Endodermal cell (in vitro differentiated cells): Measurements from ENCODE around the gene QSER1. TPM values are rescaled to one million over a fixed set of nuclear protein-coding genes. Genes with fewer than 3 reads are reported as not detected.

ENCODE experiments used
- DNase-seq: peaks from one replicate; pipeline ENCODE4 v3.0.0-alpha.2; 2017
- H3K27ac ChIP-seq: 2 replicates; pipeline ENCODE4 v1.5.1; 2013; ENCODE audit warnings: mild to moderate bottlenecking, low read depth, low read length, moderate library complexity
- H3K27me3 ChIP-seq: 2 replicates; pipeline ENCODE4 v1.6.1; 2013; ENCODE audit warnings: mild to moderate bottlenecking, low read length, moderate library complexity; ENCODE audit not compliant: insufficient read depth, control insufficient read depth, poor library complexity, severe bottlenecking
- H3K36me3 ChIP-seq: 2 replicates; pipeline ENCODE4 v1.7.0; 2013; ENCODE audit warnings: mild to moderate bottlenecking, low read length, moderate library complexity; ENCODE audit not compliant: control insufficient read depth, insufficient read depth
- H3K4me1 ChIP-seq: one replicate; pipeline ENCODE4 v1.7.0; 2013; ENCODE audit warnings: low read length; ENCODE audit not compliant: control insufficient read depth, insufficient read depth
- H3K4me3 ChIP-seq: 2 replicates; pipeline ENCODE4 v1.5.1; 2013; ENCODE audit warnings: mild to moderate bottlenecking, low read length, moderate library complexity
- H3K9ac ChIP-seq: 2 replicates; pipeline ENCODE4 v1.6.1; 2013; ENCODE audit warnings: mild to moderate bottlenecking, low read length, moderate library complexity; ENCODE audit not compliant: poor library complexity, severe bottlenecking; ENCODE audit errors: extremely low read depth
- H3K9me3 ChIP-seq: 2 replicates; pipeline ENCODE4 v1.6.1; 2013; ENCODE audit warnings: mild to moderate bottlenecking, low read length, moderate library complexity; ENCODE audit not compliant: control insufficient read depth
- H3K27ac Mint-ChIP-seq: 2 replicates; pipeline ENCODE4 v1.8.0; 2020; ENCODE audit warnings: mixed read lengths
- H3K27me3 Mint-ChIP-seq: 2 replicates; pipeline ENCODE4 v1.8.0; 2021; ENCODE audit warnings: mild to moderate bottlenecking, mixed read lengths; ENCODE audit not compliant: insufficient read depth
- H3K36me3 Mint-ChIP-seq: 2 replicates; pipeline ENCODE4 v1.8.0; 2020; ENCODE audit warnings: low read depth, mixed read lengths
- H3K4me1 Mint-ChIP-seq: 2 replicates; pipeline ENCODE4 v1.8.0; 2020; ENCODE audit warnings: mixed read lengths
- H3K4me3 Mint-ChIP-seq: 2 replicates; pipeline ENCODE4 v1.8.0; 2020; ENCODE audit warnings: mild to moderate bottlenecking, moderate library complexity, mixed read lengths
- H3K9me3 Mint-ChIP-seq: 2 replicates; pipeline ENCODE4 v1.8.0; 2020; ENCODE audit warnings: mild to moderate bottlenecking, mixed read lengths
- WGBS, 2 experiments: methylation state at CpG; one replicate each; pipeline versions ENCODE4 v1.1.5 to v1.1.7; 2013; ENCODE audit warnings: missing lambda C conversion rate in 2 of 2, mixed read lengths in 1 of 2; ENCODE audit not compliant: insufficient coverage in 1 of 2, insufficient read length in 1 of 2; 5-methylcytosine and 5-hydroxymethylcytosine counted together
- total RNA-seq, 2 donors: library from RNA; stranded (reverse); fragmentation: NEBNext Ultra II Directional in 1 of 2; extraction: Animal tissue kit (Norgen Biotek cat#: 25700) in 1 of 2; gene quantifications; 2 replicates in 1 of 2; 3 replicates in 1 of 2; pipeline ENCODE4 v1.2.1, GENCODE V29; 2021
- TF ChIP-seq, protein P1 (sequence below): fragments of 200-600 bp; sonication (generic); conservative IDR thresholded peaks from 2 replicates; pipeline ENCODE4 v1.5.0; 2021; ENCODE audit warnings: antibody characterized with exemption, mild to moderate bottlenecking

The QSER1 gene
- total RNA-seq, 2 donors from 2014 or later: 66.5 to 82.0 TPM

DNA sequence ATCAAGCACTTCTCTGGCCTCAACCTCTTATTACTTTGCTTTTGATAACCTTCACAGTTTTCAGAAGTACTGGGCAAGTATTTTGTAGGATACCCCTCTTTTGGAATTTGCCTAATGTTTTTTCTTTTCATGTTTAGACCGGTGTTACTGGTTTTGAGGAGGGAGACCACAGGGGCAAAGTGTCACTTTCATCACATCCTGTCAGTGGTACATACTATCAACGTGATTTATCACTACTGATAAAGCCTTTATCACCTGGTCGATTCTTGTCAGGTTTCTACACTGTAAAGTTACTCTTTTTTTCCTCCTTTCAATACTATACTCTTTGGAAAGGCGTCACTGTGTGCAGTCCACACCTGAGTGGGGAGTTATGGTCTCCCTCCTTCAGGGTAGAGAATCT is 26.7 kb downstream of the QSER1 start:
- H3K9ac ChIP-seq: no peak overlapping the region
- Mint-ChIP-seq H3K4me3 (no peak overlapping the region), H3K27me3 (no peaks in the 10 kb centered on the region), H3K36me3 (peaks cover 15% of the 10 kb centered on the region), H3K27ac (peak overlapping the region; percentile 27), H3K9me3 (no peaks in the 10 kb centered on the region), H3K4me1 (peaks cover 14% of the 10 kb centered on the region)
- WGBS, 2 experiments: 74% methylated on average over 4 of the region's 4 CpGs; no CpG with 5 or more reads in 1 of the 2 experiments
- no peak for DNase-seq
- no peak overlapping the region for H3K4me3 ChIP-seq
- H3K9me3 ChIP-seq: no peaks in the 10 kb centered on the region
- peaks cover 2% of the 10 kb centered on the region for H3K4me1 ChIP-seq
- H3K27ac ChIP-seq: no peak overlapping the region
- TF ChIP-seq, protein P1, sequence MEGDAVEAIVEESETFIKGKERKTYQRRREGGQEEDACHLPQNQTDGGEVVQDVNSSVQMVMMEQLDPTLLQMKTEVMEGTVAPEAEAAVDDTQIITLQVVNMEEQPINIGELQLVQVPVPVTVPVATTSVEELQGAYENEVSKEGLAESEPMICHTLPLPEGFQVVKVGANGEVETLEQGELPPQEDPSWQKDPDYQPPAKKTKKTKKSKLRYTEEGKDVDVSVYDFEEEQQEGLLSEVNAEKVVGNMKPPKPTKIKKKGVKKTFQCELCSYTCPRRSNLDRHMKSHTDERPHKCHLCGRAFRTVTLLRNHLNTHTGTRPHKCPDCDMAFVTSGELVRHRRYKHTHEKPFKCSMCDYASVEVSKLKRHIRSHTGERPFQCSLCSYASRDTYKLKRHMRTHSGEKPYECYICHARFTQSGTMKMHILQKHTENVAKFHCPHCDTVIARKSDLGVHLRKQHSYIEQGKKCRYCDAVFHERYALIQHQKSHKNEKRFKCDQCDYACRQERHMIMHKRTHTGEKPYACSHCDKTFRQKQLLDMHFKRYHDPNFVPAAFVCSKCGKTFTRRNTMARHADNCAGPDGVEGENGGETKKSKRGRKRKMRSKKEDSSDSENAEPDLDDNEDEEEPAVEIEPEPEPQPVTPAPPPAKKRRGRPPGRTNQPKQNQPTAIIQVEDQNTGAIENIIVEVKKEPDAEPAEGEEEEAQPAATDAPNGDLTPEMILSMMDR: no peak
- H3K36me3 ChIP-seq: peaks cover 8% of the 10 kb centered on the region
- no peaks in the 10 kb centered on the region for H3K27me3 ChIP-seq

GRCh38 chr11:32920570-32920969 is 28.0 kb downstream of the QSER1 start:
- H3K4me1 Mint-ChIP-seq: peaks cover 14% of the 10 kb centered on the region

GRCh38 chr11:32921204-32921603 is 28.6 kb downstream of the QSER1 start:
- Histone ChIP-seq H3K9me3 (no peaks in the 10 kb centered on the region), H3K4me1 (peaks cover 2% of the 10 kb centered on the region), H3K27me3 (no peaks in the 10 kb centered on the region), H3K9ac (no peak overlapping the region), H3K36me3 (peaks cover 4% of the 10 kb centered on the region), H3K27ac (no peak overlapping the region), H3K4me3 (no peak overlapping the region)
- peaks cover 14% of the 10 kb centered on the region for H3K4me1 Mint-ChIP-seq
- TF ChIP-seq, protein P1: no peak
- H3K36me3 Mint-ChIP-seq: peaks cover 18% of the 10 kb centered on the region
- no peaks in the 10 kb centered on the region for H3K27me3 Mint-ChIP-seq
- H3K27ac Mint-ChIP-seq: no peak overlapping the region
- 100% methylated on average over 1 of the region's 1 CpG for WGBS, 2 experiments
- H3K9me3 Mint-ChIP-seq: no peaks in the 10 kb centered on the region
- H3K4me3 Mint-ChIP-seq: no peak overlapping the region
- no peak for DNase-seq

More at GRCh38 chr11:32920570-32920969, 28.0 kb downstream of the QSER1 start:
- no peak overlapping the region for H3K4me3 ChIP-seq
- Mint-ChIP-seq H3K36me3 (peaks cover 18% of the 10 kb centered on the region), H3K9me3 (no peaks in the 10 kb centered on the region), H3K27ac (no peak overlapping the region), H3K4me3 (no peak overlapping the region), H3K27me3 (no peaks in the 10 kb centered on the region)
- TF ChIP-seq, protein P1: no peak
- no CpG with 5 or more reads among the region's 1 CpG for WGBS, 2 experiments
- H3K36me3 ChIP-seq: peaks cover 4% of the 10 kb centered on the region
- H3K4me1 ChIP-seq: peaks cover 2% of the 10 kb centered on the region
- no peak overlapping the region for H3K9ac ChIP-seq
- no peaks in the 10 kb centered on the region for H3K9me3 ChIP-seq
- no peaks in the 10 kb centered on the region for H3K27me3 ChIP-seq
- no peak overlapping the region for H3K27ac ChIP-seq
- DNase-seq: no peak
